GM19351 (cell line): ENCODE measurements around the gene CCDC91.
"Not testable (repeated sequence)": the region's sequence is repeated elsewhere in the genome, so short reads cannot be mapped to it uniquely, and the experiment has no call there.

Experiments
- ATAC-seq: cut with Tn5 transposase; IDR thresholded peaks from one replicate; pipeline ENCODE4 v1.9.1; 2021; ENCODE audit warnings: mild to moderate bottlenecking, moderate library complexity; ENCODE audit not compliant: unreplicated experiment

Gene CCDC91

DNA sequence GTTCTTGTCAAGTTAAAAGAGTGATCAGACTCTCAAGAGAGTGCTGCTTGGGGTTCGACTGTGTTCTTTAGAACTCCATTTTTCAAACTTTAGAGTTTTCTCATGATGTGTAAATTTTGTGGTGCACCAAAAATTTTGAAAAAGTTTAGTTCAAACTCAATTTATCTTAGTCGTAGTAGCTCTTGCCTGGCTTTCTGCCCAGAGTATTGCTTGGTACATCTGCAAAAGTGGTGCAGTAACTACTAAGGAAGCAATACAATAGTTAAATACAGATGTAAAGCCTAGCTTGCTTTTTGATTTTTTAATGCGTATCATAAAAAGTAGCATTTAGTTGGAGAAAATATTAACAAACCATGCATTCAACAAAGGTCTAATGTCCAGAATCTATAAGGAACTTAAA lies 9.5 kb upstream of the CCDC91 start:
- ATAC-seq = no peak

DNA sequence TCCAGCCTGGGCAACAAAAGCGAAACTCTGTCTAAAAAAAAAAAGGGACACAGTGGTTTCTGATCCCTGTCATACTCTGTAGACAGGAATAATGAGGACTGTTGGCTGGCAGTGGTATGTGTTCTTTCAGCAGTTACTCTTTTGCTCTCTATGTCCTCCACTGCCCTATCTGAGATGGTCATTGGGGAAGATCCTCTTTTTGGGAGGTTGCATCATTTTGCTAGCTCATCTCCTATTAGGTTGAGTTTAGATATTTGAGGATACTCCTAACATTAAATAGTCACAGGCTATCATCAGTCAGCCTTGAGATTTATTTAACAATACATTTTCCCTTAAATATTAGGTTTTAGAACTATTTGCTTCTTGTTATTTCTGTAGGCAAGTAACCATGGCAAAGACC lies 5.9 kb upstream of the CCDC91 start:
- ATAC-seq = no peak

DNA sequence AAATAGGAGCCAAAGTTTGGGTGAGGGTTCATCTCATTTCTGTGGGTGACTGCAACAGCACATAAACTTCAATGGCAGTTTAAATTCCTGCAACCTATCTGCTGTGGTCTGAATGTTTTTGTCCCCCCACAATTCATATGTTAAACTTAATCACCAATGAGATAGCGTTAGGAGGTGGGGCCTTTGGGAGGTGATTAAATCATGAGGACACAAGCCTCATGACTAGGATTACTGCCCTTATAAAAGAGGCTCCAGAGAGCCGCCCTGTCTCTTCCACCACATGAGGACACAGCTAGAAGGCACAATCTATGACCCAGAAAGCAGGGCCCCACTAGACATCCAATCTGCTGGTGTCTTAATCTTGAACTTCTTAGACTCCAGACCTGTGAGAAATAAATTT lies 3.8 kb upstream of the CCDC91 start:
- ATAC-seq = no peak

DNA sequence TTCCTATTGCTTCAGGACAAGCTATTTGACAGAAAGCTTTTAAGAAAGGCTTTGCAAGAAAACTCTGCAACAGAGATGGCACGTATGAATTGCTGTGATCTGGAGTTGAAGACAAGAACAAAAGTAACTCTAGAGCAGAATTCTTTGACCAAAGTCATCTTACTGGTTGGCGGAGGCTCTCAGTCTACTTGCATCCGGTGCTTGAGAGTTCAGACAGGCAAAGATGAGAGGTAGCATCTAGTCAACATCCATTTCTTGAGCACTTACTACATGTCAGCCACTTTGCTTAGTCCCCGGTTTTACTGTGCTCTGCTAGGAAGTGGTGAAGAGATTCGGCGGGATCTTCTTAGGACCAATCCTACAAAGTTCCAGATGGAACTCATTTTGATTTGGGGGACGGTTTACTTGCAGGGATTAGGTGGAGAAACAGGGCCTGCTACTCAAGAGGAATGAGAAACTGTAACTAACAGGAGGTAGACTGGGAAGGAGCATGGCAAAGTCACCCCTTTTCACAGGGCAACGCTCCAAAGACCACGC lies 404 bp upstream of the CCDC91 start:
- no peak for ATAC-seq

DNA sequence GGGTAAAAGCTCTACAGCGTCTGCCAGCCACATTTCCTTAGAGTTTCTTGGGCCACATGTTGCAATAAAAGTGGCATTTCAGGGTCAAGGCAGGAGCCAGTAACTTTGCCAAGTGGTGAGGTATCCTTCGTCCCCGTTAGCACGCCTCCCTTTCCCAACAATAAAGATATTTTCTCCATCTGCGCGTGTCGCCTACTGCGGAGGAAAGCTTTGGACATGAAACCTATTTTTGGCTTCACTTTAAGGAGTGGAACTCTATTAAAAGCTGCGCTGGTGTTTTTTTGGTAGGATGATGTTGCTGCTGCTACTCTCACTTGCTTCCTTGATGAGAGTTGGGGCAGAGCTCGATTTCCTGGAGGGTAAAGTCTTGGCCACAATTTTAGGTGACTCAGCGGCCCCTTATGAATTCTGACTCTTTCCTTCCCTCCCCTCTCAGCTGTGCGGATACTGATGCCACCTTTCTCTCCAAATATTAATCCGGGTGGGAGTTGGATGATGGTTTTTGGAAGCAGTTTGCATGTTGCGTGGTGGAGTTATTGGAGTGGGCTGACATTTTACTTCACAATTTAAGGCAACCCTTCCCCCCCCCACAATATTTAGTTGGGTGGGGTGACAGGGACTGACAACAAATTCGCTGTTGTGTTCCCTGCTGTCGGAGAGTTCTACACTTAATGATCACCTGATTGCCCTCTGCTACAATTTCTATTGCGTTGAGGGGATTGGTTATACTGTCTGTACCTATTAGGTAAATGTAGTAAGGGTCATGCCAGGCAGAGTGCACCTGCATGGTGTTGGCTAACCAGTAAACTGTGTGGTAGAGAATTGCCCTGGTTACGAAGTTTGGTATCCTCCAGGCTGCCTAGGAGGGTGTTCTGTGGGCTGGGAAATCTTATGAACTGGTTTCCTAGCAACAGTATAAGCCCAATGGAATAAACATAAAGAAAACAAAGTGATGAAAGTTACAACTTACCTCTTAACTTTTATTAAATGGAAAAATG lies 1.1 kb downstream of the CCDC91 start:
- ATAC-seq = no peak

DNA sequence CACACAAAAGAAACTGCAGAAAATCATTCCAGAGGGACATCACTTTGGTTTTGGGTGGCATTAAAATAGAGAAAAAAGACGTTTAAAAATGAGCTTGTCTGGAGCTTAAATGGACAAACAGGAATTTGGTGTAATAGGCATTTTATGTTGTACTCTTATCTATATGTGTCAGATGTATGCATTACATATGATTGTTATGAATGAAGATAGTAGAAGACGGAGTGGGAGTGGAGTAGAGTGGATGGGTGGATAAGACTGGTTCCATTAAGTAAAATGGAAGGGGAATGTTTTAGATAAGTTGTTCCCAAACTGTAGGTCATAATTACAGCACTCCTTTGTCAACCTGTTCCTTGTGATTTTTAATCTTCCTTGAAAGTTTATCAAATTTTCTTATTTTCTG lies 1.9 kb downstream of the CCDC91 start:
- no peak for ATAC-seq

DNA sequence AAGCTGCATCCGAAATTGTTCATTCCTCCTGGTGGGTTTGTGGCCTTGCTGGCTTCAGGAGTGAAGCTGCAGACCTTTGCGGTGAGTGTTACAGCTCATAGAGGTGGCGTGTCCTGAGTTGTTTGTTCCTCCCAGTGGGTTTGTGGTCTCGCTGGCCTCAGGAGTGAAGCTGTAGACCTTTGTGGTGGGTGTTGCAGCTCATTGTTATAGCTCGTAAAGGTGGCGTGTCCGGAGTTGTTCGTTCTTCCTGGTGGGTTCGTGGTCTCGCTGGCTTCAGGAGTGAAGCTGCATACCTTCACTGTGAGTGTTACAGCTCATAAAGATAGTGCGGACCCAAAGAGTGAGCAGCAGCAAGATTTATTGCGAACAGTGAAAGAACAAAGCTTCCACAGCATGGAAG lies 4.4 kb downstream of the CCDC91 start:
- ATAC-seq = not testable (repeated sequence)

DNA sequence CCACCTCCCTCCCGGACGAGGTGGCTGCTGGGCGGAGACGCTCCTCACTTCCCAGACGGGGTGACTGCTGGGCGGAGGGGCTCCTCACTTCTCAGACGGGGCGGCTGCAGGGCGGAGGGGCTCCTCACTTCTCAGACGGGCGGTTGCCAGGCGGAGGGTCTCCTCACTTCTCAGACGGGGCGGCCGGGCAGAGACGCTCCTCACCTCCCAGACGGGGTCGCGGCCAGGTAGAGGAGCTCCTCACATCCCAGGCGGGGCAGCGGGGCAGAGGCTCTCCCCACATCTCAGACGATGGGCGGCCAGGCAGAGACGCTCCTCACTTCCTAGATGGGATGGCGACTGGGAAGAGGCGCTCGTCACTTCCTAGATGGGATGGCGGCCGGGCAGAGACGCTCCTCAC lies 10.9 kb downstream of the CCDC91 start:
- not testable (repeated sequence) for ATAC-seq

DNA sequence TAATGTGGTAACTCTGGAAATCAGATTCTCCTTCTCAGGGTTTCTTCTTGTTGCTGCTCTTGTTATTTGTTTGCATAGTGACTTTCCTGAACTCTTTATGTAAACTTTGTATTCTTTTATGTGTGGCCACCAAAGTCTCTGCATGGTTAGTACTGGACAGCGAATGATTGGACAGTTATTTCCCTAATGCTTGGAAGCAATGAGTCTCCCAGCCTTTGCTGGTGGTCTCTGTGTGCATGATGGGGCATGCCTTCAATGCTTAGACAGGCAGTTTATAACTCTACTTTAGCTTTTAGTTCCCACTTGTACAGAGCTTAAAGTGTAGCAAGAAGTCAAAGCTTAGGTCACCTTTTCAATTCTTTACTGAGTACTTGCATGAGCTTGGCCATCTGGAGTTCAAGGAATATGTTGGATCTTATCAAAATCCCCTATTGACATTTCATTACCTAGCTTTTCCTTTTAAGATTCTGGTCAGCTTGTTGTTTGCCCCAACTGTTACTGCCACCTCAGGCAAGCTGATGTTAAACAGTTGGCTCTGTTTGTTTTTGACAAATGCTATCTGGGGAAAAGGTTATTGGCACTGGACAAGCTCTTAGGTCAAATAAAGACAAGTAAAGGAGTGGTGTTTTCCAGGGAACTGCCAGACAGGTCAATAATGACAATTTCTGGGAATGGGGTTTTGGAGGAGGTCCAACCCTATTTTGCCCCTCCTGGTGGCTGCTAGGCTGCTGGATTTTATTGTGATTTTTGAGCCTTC lies 12.3 kb downstream of the CCDC91 start:
- ATAC-seq = no peak

DNA sequence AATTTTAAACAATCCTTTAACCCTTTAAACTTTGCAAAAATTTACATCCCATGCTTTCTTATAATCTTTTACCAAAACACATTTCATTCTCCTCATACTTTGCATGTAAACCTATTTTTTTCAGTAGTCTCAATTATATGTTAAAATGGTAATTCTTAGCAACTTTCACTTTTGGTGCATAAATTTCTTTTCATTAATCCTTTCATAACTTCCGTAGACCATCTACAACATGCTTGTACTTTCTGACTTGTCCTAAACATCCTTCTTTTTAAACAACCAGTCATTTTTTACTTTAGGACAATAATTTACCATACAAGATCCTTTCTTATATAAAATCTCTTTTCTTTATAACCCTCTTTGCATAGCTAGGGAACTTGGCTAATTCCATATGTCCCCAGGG lies 19.5 kb downstream of the CCDC91 start:
- ATAC-seq = no peak

DNA sequence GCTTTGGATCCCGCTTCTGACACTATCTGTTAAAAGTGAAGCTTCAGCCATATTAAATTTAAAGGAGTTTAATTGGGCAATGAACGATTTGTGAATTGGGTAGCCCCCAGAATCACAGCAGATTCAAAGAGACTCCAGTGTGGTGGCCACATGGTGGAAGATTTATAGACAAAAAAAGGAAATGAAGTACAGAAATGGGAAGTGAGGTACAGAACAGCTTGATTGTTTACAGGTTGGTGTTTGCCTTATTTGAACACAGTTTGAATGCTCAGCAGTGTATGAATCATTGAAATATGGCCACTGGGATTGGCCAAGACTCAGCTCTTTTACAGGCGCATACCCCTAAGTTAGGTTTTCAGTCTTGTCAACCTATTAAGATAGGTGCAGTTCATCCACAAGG lies 21.9 kb downstream of the CCDC91 start:
- ATAC-seq = no peak

DNA sequence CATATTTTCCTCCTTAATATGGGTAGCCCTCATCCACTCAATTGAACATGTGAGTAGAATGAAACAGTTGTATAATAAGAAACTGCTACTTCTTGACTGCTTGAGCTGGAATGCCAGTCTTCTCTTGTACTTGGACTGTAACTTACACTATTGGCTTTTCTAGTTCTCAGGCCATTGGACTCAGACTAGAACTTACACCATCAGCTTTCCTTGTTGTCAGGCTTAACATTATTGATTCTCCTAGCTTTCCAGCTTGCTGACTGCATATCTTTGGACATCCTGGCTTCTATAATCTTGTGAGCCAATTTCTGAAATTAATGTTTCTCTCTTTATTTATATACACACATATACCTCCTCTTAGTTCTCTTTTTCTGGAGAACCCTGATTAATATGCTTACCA lies 24.8 kb downstream of the CCDC91 start:
- ATAC-seq = no peak

DNA sequence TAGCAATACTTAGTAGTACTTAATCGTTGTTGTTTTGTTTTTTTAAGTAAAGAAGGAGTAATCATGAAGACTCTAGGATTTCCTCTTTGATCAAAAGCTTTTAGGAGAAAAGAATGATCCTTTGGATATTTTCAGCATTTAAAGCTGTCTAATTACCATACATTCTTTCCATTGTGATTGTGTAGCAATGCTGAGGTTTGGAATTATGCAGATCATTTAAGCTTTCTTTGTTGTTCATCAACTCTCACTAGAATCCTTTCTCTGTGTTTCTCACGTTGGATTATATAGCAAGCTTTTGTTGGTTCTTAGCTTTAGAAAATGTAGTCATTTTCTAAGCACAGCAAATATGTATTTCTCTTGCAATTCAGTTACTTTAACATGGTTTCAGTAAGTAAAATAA lies 25.8 kb downstream of the CCDC91 start:
- ATAC-seq = no peak

DNA sequence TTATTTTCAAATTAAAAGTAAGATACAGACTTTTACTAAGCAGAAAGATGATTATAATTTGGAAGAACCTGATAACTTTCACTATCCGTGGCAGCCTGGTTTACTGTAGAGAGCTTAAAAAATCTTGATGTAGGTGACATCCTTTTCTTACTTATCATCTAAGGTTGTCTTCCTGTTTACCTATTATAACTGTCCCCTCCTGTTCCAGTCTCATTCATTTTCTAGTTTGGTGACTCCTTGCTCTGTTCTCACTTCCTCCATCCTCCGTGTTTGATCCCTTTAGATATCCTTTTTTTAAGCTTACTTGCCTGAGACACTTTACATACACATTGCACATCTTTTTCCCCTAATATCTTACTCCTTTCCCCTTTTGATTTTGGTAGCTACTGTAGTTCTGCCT lies 27.5 kb downstream of the CCDC91 start:
- ATAC-seq = no peak

DNA sequence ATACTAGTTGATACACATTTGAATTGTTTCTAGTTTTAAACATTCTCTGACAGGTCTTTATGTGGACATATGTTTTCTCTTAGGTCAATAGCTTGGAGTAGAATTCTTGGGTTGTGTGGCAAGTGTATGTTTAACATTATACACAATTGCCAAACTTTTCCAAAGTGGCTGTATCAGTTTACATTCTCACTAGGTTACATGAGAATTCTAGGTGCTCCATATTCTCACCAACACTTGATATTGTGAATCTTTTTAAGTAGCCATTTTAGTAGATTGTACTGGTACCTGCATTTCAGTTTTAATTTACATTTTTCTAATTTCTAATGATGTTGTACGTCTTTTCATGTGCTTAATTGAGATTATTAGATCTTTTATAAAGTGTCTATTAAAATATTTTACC lies 28.6 kb downstream of the CCDC91 start:
- no peak for ATAC-seq

DNA sequence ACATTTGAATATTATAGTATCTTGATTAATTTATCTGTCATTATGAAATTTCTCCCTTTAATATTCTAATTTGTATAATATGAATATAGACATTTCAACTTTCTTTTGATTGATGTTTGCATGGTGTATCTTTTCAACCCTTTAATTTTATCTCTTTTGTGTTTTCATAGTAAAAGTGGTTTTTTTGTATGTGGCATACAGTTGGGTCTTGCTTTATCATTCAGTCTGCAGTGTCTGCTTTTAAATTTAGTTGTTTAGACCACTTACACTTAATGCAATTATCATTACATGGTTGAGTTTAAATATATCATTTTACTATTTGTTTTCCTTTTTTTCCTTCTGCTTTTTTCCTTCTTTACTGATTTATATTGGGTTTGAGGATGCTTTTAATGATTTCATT lies 29.6 kb downstream of the CCDC91 start:
- no peak for ATAC-seq

DNA sequence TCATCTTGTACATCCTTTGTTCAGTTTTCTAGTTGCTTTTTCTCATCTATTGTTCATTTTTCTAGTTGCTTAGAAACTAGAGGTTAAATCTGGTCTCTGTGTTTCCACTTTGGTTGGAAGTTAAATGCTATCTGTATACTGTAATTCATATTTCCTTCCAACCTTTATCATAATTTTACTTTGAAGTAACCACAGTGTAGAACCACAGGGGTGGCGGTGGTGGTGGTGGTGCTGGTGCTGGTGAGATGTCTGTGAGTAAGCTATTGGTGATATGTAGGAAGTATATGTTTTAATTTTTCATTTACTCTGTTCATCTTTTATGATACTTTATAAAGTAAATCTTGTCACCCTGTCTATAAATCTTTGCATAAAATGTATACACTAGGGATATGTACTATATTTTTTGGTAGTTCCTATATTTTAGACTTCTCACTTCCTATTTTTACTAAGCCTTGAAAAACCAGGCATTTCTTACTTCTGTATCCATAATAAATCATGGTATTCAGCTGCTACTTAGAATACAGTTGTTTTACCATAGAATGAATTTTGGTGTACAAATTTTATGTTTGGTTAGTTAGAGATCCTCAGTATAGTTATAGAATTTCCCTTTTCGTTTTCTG lies 31.9 kb downstream of the CCDC91 start:
- ATAC-seq = no peak

DNA sequence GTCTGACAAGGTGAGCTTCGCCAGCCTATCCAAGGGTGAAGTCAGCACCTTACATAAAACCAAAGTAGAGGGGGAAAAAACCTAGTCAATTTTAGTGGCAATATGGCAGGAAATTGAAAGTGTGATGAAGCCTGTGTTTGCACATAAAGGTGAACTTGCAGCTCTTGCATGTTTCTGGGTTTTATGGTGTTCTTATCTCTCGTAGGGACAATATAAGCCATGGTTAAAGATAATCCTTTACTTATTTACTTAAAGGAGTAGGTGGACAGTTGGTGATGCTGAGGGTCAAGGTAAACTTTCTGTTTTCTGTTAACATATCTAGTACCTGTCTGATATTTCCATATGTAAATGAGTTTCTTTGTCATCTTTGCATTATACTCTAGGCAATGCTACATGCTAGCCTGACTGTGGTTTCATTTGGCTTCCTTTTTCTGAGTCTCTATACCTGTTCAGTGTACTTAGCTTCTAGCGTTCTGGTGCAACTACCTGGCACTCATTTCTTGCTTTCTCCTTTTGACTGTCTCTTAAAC lies 32.8 kb downstream of the CCDC91 start:
- ATAC-seq = peak; percentile 93

DNA sequence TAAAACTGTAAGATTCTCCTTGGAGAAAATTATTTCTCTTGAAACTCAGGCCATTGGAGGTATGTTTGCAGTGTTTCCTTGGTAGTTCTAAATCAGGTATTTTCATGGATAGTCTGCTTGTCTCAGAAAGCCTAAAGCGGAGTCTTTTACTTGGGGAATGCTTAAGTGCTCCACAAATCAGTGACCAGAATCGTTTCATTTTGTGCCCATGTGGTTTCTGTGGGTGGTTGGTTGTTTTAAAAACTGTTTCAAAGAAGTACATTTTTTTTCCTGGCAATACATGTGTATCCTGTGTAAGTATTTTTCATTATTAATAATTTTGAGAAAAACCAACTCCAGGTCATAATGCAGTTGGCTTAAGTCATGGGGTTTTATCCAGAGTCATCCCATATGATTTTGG lies 33.6 kb downstream of the CCDC91 start:
- no peak for ATAC-seq

DNA sequence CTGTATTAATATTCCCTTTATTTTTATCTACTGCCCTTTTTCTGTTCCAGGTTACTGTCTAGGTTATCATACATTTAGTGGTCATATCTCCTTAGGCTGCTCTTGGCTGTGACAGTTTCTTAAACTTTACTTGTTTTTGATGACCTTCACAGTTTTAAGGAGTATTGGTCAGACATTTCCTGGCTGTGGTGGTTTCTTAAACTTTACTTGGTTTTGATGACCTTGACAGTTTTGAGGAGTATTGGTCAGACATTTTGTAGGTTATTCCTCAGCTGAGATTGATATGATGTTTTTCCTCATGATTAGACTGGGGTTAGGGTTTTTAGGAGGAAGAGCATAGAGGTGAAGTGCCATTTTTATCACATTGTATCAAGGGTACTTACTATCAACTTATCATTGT lies 36.4 kb downstream of the CCDC91 start:
- no peak for ATAC-seq

DNA sequence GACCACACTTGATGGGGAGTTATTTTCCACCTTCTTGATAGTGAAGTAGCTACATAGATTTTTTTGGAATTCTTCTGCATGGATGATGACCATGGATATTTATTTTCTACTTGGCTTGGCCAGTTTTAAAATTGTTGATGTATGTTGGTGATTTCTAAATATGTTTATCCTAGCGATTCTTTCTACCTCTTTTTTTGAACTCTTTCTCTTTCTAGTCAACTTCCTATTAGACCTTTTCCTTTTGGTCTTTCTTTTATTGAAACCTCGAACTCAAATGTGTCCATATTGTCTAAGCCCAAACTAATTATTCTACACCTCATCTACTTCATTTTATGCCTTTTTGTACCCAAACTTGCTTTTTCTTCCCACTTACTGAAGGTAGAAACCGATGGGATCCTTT lies 37.0 kb downstream of the CCDC91 start:
- ATAC-seq = no peak
